Measurements from ENCODE around the gene COMMD3. TPM values are rescaled to one million over a fixed set of nuclear protein-coding genes. Genes with fewer than 3 reads are reported as not detected.

Gene COMMD3
- total and polyA plus RNA-seq, 4 experiments from 2014 or later = 67.9 to 88.1 (median 69.8) TPM

- peak overlapping the region in 6 of 7 donors; percentile 89 to 97 (median 94) for H3K27ac Mint-ChIP-seq
- H3K4me3 Mint-ChIP-seq = peak overlapping the region; percentile 84 to 94 (median 92)
- H3K4me1 ChIP-seq (ENCODE audit: insufficient read depth, low read length) = peaks cover 61% of the 10 kb centered on the region
- no peak for DNase-seq
- H3K27ac ChIP-seq (ENCODE audit: low read depth, low read length) = no peak overlapping the region
- intact Hi-C loops (cut with micrococcal nuclease) = loop anchor here (5.0 kb wide), 1 partner anchor 297 kb away; no protein-coding TSS in a partner anchor
- H3K9me3 Mint-ChIP-seq = no peaks in the 10 kb centered on the region
- CTCF ChIA-PET (ENCODE audit: partially characterized antibody) = interaction anchor here (0.7 to 1.0 kb wide), 3 partner anchors 66 to 117 kb away, joined by 3 read pairs; no protein-coding TSS in a partner anchor
- H3K36me3 Mint-ChIP-seq = peaks cover 0 to 18% of the 10 kb centered on the region in 2 donors
- POLR2A ChIA-PET (ENCODE audit: partially characterized antibody) = interaction anchor here (0.7 to 1.8 kb wide), 7 partner anchors 13 to 824 kb away, joined by 3 to 18 read pairs (median 3); no protein-coding TSS in a partner anchor
- H3K36me3 ChIP-seq (ENCODE audit: insufficient read depth, low read length) = no peaks in the 10 kb centered on the region
- no peaks in the 10 kb centered on the region for H3K27me3 ChIP-seq (ENCODE audit: insufficient read depth, low read length)
- H3K27me3 Mint-ChIP-seq = peaks cover 9 to 12% of the 10 kb centered on the region in 2 donors
- no peaks in the 10 kb centered on the region for H3K9me3 ChIP-seq (ENCODE audit: control insufficient read depth in 1 of 2, low read length in 2 of 2)
- peaks cover 43 to 77% (median 53%) of the 10 kb centered on the region in 4 donors for H3K4me1 Mint-ChIP-seq
- no peak overlapping the region for H3K4me3 ChIP-seq (ENCODE audit: low read length in 2 of 2)
Observed at GRCh38 chr10:22319547-22319979, 3.4 kb downstream of the COMMD3 start.

DNA sequence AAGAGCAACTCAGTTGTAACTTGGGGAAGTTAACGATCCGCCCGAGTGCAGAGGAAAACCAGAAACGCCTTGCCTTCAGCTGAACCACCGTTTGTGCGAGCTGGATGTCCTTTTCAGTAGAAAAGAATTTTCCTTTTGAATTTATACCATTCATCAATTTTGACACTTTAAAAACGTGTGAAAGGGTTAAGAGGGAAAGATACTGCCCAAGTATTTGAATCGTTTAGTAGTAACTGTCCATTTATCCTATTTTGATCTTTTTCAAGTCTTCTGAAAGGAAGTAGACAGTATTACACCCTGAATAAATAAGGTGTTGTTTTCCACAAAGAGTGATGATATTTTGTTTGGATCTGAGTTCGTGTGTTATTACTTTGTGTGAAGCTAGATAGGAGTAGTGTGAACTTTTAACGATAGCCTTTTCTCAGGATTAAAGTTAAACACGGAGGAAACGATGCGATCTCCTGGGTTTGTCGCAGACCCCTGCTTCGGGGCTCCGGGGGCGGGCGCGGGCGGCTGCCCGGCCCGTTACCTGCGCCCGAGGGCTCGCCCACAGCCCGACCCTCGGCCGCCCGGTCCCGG lies 3.9 kb downstream of the COMMD3 start:
- Histone ChIP-seq H3K36me3 (ENCODE audit: insufficient read depth, low read length) (no peaks in the 10 kb centered on the region), H3K4me1 (ENCODE audit: insufficient read depth, low read length) (peaks cover 66% of the 10 kb centered on the region), H3K27me3 (ENCODE audit: insufficient read depth, low read length) (no peaks in the 10 kb centered on the region), H3K27ac (ENCODE audit: low read depth, low read length) (peak overlapping the region; percentile 39), H3K4me3 (ENCODE audit: low read length in 2 of 2) (no peak overlapping the region), H3K9me3 (ENCODE audit: control insufficient read depth in 1 of 2, low read length in 2 of 2) (no peaks in the 10 kb centered on the region)
- peaks cover 11 to 17% of the 10 kb centered on the region in 2 donors for H3K27me3 Mint-ChIP-seq
- CTCF ChIA-PET (ENCODE audit: partially characterized antibody) = interaction anchor here (0.7 to 1.0 kb wide), 3 partner anchors 67 to 116 kb away, joined by 3 read pairs; no protein-coding TSS in a partner anchor
- H3K9me3 Mint-ChIP-seq = no peaks in the 10 kb centered on the region
- peak overlapping the region; percentile 84 to 94 (median 92) for H3K4me3 Mint-ChIP-seq
- intact Hi-C loops (cut with micrococcal nuclease) = loop anchor here (1.0 to 5.0 kb wide), 7 partner anchors 21 to 1117 kb away; partner anchors contain the start of gene OTUD1
- peaks cover 0 to 20% of the 10 kb centered on the region in 2 donors for H3K36me3 Mint-ChIP-seq
- POLR2A ChIA-PET (ENCODE audit: partially characterized antibody) = interaction anchor here (0.7 to 1.8 kb wide), 6 partner anchors 12 to 824 kb away, joined by 3 to 18 read pairs (median 3); no protein-coding TSS in a partner anchor
- H3K4me1 Mint-ChIP-seq = peaks cover 44 to 78% (median 56%) of the 10 kb centered on the region in 4 donors
- H3K27ac Mint-ChIP-seq = peak overlapping the region; percentile 89 to 97 (median 95)
- no peak for DNase-seq

DNA sequence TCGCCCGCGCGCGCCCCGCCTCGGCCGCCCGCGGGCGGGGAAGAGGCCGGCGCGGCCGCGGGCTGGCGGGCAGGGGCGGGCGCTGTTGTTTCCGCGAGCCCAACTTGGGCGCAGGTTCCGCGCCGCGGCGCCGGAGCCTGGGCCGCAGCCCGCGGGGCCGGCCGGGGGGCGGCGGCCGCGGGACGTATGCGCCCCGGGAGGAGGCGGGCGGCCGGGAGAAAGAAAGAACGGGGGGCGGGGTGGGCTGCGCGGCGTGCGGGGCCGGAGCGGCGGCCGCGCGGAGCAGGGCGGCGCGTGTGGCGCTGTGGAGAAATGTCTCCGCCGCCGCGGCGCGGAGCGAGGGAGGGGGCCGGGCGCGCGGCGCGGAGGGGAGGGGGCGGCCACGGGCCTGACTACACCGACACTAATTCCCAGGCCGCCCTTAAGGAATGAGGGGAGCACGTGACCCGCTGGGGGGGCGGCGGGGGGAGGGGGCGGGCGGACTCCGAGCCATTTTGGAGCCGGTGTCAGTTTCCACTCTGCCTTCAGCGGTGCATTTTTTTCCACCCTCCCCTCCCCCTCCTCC lies 4.5 kb downstream of the COMMD3 start, which contains the start of gene BMI1:
Gene BMI1, plus strand, starts transcription at position 509 of the 565 bp plus-strand sequence. CDS start 5,351 bp downstream, outside the sequence.
- H3K4me1 ChIP-seq (ENCODE audit: insufficient read depth, low read length) = peaks cover 62% of the 10 kb centered on the region
- intact Hi-C loops (cut with micrococcal nuclease) = loop anchor here (1.0 to 5.0 kb wide), 6 partner anchors 20 to 1117 kb away; partner anchors contain the start of gene OTUD1
- no peaks in the 10 kb centered on the region for H3K27me3 ChIP-seq (ENCODE audit: insufficient read depth, low read length)
- Mint-ChIP-seq H3K4me3 (peak within 1 kb of the TSS; percentile 89 to 95 (median 92)), H3K27me3 (peaks cover 10 to 17% of the 10 kb centered on the region in 2 donors), H3K9me3 (no peaks in the 10 kb centered on the region), H3K27ac (peak within 1 kb of the TSS; percentile 90 to 97 (median 95)), H3K4me1 (peaks cover 39 to 73% (median 53%) of the 10 kb centered on the region in 4 donors), H3K36me3 (peaks cover 0 to 20% of the 10 kb centered on the region in 2 donors)
- peak within 1 kb of the TSS; percentile 15 to 54 for H3K4me3 ChIP-seq (ENCODE audit: low read length in 2 of 2)
- POLR2A ChIA-PET (ENCODE audit: partially characterized antibody) = interaction anchor here (1.0 to 4.8 kb wide), 7 partner anchors 12 to 825 kb away, joined by 3 to 53 read pairs (median 6); no protein-coding TSS in a partner anchor
- H3K27ac ChIP-seq (ENCODE audit: low read depth, low read length) = peak within 1 kb of the TSS; percentile 62
- peak; percentile 67 to 77 (median 72) for DNase-seq
- CTCF ChIA-PET (ENCODE audit: partially characterized antibody) = interaction anchor here (1.0 kb wide), 1 partner anchor 56 kb away, joined by 3 read pairs; no protein-coding TSS in a partner anchor
- no peaks in the 10 kb centered on the region for H3K36me3 ChIP-seq (ENCODE audit: insufficient read depth, low read length)
- no peaks in the 10 kb centered on the region for H3K9me3 ChIP-seq (ENCODE audit: control insufficient read depth in 1 of 2, low read length in 2 of 2)

DNA sequence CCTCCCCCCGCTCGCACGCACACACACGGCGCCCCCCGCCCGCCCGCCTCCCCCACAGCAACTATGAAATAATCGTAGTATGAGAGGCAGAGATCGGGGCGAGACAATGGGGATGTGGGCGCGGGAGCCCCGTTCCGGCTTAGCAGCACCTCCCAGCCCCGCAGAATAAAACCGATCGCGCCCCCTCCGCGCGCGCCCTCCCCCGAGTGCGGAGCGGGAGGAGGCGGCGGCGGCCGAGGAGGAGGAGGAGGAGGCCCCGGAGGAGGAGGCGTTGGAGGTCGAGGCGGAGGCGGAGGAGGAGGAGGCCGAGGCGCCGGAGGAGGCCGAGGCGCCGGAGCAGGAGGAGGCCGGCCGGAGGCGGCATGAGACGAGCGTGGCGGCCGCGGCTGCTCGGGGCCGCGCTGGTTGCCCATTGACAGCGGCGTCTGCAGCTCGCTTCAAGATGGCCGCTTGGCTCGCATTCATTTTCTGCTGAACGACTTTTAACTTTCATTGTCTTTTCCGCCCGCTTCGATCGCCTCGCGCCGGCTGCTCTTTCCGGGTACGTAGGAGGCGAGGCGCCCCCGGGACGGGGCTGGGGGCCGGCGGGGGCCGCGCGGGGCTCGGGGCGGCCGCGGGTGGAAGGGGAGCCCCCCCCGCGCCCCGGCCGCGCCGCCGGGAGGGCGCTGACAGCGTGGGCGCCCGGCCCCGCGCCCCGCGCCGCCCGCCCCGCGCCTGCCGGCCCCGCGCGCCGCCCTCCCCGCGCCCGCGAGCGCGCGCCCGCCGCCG lies 5.2 kb downstream of the COMMD3 start:
- H3K4me1 ChIP-seq (ENCODE audit: insufficient read depth, low read length) = peaks cover 67% of the 10 kb centered on the region
- peak; percentile 72 to 79 (median 77) for DNase-seq
- H3K36me3 ChIP-seq (ENCODE audit: insufficient read depth, low read length) = no peaks in the 10 kb centered on the region
- peak overlapping the region; percentile 62 for H3K27ac ChIP-seq (ENCODE audit: low read depth, low read length)
- H3K4me1 Mint-ChIP-seq = peaks cover 43 to 76% (median 57%) of the 10 kb centered on the region in 4 donors
- H3K27me3 ChIP-seq (ENCODE audit: insufficient read depth, low read length) = no peaks in the 10 kb centered on the region
- peak overlapping the region; percentile 82 to 91 (median 85) for H3K27ac Mint-ChIP-seq
- H3K27me3 Mint-ChIP-seq = peaks cover 10 to 17% of the 10 kb centered on the region in 2 donors
- intact Hi-C loops (cut with micrococcal nuclease) = loop anchor here (2.0 to 5.0 kb wide), 5 partner anchors 19 to 1116 kb away; partner anchors contain the start of gene OTUD1
- ChIA-PET CTCF (ENCODE audit: partially characterized antibody) (interaction anchor here (1.0 to 2.2 kb wide), 2 partner anchors 11 to 57 kb away, joined by 3 to 10 read pairs; no protein-coding TSS in a partner anchor), POLR2A (ENCODE audit: partially characterized antibody) (interaction anchor here (1.0 to 4.8 kb wide), 7 partner anchors 11 to 825 kb away, joined by 3 to 53 read pairs (median 5); no protein-coding TSS in a partner anchor)
- H3K9me3 ChIP-seq (ENCODE audit: control insufficient read depth in 1 of 2, low read length in 2 of 2) = no peaks in the 10 kb centered on the region
- H3K4me3 ChIP-seq (ENCODE audit: low read length in 2 of 2) = peak overlapping the region; percentile 15 to 54
- H3K4me3 Mint-ChIP-seq = peak overlapping the region; percentile 78 to 95 (median 88)
- H3K9me3 Mint-ChIP-seq = no peaks in the 10 kb centered on the region
- H3K36me3 Mint-ChIP-seq = peaks cover 0 to 23% of the 10 kb centered on the region in 2 donors

DNA sequence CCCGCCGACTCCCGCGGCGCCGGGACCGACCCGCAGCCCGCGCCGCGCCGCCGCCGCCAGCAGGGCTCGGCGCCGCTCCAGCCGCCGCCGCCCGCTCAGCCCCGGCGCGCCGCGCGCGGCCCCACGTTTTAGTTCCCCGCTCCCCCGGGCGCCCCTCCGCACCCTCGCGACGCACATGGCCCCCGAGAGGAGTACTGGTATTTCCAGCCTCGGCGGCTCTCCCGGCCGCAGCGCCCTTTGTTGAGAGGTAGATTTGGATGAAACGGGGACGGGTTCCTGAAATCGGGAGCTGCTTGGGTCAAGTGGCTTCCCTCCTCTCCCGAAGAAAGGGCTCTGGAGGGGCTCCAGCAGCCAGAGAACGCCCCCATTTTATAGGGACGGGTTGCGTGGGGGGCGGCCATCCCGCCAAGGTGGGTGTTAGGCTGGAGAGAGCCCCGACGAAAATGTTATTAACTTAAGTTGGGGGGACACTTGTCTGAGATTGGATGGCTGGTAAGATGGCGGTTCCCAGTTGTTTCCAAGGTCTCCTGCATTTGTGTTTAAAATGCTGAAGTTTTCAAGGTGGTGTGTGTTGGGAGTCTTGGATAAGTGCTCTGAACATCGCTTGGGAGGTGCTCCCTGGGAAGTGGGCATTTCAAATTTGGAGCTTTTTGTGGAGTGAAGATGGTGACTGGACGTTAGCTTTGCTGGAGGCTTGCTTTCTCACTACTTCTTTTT lies 5.9 kb downstream of the COMMD3 start:
- Mint-ChIP-seq H3K36me3 (peaks cover 0 to 24% of the 10 kb centered on the region in 2 donors), H3K4me3 (peak overlapping the region; percentile 85 to 94 (median 88)), H3K27me3 (peaks cover 10 to 17% of the 10 kb centered on the region in 2 donors), H3K9me3 (no peaks in the 10 kb centered on the region), H3K27ac (peak overlapping the region; percentile 87 to 95 (median 91)), H3K4me1 (peaks cover 39 to 75% (median 57%) of the 10 kb centered on the region in 4 donors)
- peak overlapping the region; percentile 57 for H3K27ac ChIP-seq (ENCODE audit: low read depth, low read length)
- intact Hi-C loops (cut with micrococcal nuclease) = loop anchor here (2.0 to 5.0 kb wide), 5 partner anchors 19 to 1115 kb away; partner anchors contain the start of gene OTUD1
- H3K27me3 ChIP-seq (ENCODE audit: insufficient read depth, low read length) = no peaks in the 10 kb centered on the region
- POLR2A ChIA-PET (ENCODE audit: partially characterized antibody) = interaction anchor here (0.9 to 4.8 kb wide), 13 partner anchors 10 to 1117 kb away, joined by 3 to 53 read pairs (median 4); partner anchors contain the start of genes DNAJC1 and OTUD1
- peak overlapping the region; percentile 12 to 54 for H3K4me3 ChIP-seq (ENCODE audit: low read length in 2 of 2)
- peak in 2 of 5 donors; percentile 33 to 50 for DNase-seq
- peaks cover 64% of the 10 kb centered on the region for H3K4me1 ChIP-seq (ENCODE audit: insufficient read depth, low read length)
- CTCF ChIA-PET (ENCODE audit: partially characterized antibody) = interaction anchor here (1.0 to 2.2 kb wide), 2 partner anchors 10 to 58 kb away, joined by 3 to 10 read pairs; no protein-coding TSS in a partner anchor
- no peaks in the 10 kb centered on the region for H3K36me3 ChIP-seq (ENCODE audit: insufficient read depth, low read length)
- no peaks in the 10 kb centered on the region for H3K9me3 ChIP-seq (ENCODE audit: control insufficient read depth in 1 of 2, low read length in 2 of 2)
